Mammary epithelial cell (primary cell): ENCODE measurements around the gene F5.

Source experiments
- CTCF ChIP-seq, 2 donors: IDR thresholded peaks in 1 of 2; conservative IDR thresholded peaks in 1 of 2; 2 replicates each; pipeline ENCODE4 v1.5.1; 2011 to 2012; ENCODE audit warnings: inconsistent platforms in 2 of 2, low read length in 2 of 2, mild to moderate bottlenecking in 2 of 2, control low read depth in 1 of 2, low read depth in 1 of 2; ENCODE audit not compliant: insufficient read depth in 1 of 2; ENCODE audit errors: extremely low read depth in 1 of 2
- EZH2 ChIP-seq: IDR thresholded peaks from 2 replicates; pipeline ENCODE4 v1.6.1; 2012; ENCODE audit warnings: low read length, inconsistent platforms, borderline replicate concordance

- TF ChIP-seq CTCF (conservative IDR thresholded peaks at IDR 0.05 in 1 of 2, IDR thresholded peaks at IDR 0.05 in 1 of 2; ENCODE audit: extremely low read depth in 1 of 2, insufficient read depth in 1 of 2, low read depth in 1 of 2, low read length in 2 of 2) (no peak), EZH2 (no peak)
Observed at GRCh38 chr1:169497317-169497716, 89.0 kb downstream of the F5 start.
